ENCODE data around the gene SCNN1A.

SCNN1A gene

GRCh38 chr12:6315704-6316597, 59.4 kb downstream of the SCNN1A start:
- no peak for DNase-seq

- no peak for DNase-seq
Measured at GRCh38 chr12:6315184-6315583, 60.2 kb downstream of the SCNN1A start.

GRCh38 chr12:6314776-6315175, 60.6 kb downstream of the SCNN1A start:
- DNase-seq: no peak

GRCh38 chr12:6313326-6313940, 61.9 kb downstream of the SCNN1A start:
- no peak for DNase-seq

DNA sequence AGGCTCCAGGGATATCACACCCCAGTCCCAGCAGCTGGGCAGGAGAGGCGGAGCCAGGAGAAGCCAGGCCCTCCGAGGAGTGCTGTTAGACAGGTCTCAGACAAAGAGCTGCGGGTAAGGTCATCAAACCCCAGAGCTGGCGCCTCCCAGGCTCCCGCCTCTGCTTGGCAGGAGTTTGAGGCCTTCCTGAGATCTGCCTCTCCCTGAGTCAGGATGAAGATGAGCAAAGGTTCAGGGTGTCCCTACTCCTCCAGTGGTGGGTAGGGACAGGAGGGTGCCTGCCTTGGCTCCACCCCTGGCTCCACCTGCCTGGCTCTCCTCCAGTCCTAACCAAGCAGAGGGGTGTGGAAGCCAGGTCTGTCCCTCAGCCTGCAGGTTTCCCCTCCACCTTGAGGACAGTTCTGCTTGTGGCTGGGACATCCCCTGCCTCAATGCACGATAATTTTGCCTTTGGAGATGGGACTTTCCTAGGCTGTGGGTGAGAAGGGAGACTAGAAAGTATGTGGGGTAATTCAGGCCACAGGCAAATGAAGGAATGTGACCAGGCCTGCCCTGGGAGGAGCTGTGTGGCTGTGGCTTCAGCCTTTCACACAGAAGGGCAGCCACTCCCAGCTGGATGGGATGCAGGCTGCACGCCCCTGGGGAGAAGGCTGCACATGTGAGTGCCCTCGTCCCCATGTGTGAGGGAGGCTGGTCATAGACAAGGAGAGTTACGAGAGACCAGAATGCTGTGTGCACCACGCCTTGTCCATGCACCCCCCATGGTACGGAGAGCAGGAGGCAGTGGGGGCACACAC, 62.6 kb downstream of the SCNN1A start:
- DNase-seq: no peak

GRCh38 chr12:6311822-6312528, 63.4 kb downstream of the SCNN1A start:
- no peak for DNase-seq

- DNase-seq: no peak
Measured at GRCh38 chr12:6310771-6311610, 64.4 kb downstream of the SCNN1A start.

DNA sequence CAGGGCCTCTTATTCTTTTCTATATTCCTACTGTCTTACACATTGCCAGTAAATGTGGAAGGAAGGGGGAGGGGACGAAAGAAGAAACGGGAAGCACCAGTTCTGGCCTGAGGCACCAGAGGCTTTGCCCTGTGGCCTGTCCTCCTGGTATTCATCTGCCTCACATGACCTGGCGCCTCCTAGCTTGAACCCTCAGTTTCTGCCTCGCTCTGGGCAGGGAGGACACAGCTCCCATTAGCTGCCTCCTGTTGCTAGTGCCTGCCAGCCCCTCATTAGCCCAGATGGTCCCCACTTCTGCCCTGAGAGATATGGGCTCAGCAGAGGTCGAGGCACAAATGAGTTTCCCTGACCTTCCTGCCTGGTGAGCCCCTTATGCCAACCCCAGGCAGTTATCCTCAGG, 67.8 kb downstream of the SCNN1A start:
- no peak for DNase-seq

- no peak for DNase-seq
Measured at GRCh38 chr12:6306599-6307220, 68.7 kb downstream of the SCNN1A start.

GRCh38 chr12:6306151-6306550, 69.2 kb downstream of the SCNN1A start:
- no peak for DNase-seq

DNA sequence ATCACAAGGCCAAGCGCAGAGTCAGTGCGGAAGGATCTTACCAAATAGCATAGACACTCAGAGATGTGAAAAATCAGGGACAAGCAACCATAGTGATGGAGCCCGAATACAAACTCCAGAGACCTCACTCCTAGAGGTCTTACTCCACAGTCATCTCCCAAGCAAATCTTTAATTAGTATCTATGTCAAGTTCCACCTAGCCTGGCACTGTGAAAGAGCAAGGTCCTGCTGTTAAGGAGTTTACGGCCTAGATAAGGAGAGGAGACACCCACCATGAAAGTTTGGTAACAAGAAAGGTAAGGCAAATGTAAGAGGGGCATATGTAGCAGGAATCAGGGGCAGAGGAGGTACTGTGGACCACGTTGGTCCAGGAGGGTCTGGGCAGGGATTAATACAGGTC, 72.3 kb downstream of the SCNN1A start:
- DNase-seq: no peak

GRCh38 chr12:6302621-6303020, 72.7 kb downstream of the SCNN1A start:
- no peak for DNase-seq

GRCh38 chr12:6301721-6302120, 73.6 kb downstream of the SCNN1A start:
- no peak for DNase-seq

- DNase-seq: no peak
Measured at GRCh38 chr12:6297170-6297569, 78.2 kb downstream of the SCNN1A start.

Data from T-helper 9 cell (primary cell).